GM12878 (cell line): ENCODE data around the gene CHID1. TPM values are rescaled to one million over a fixed set of nuclear protein-coding genes. Genes with fewer than 3 reads are reported as not detected.

Experiments used
- ATAC-seq: fragments of 200-7000 bp; cut with Tn5 transposase; 3 replicates; pipeline ENCODE4 v1.9.1; 2020; ENCODE audit warnings: mild to moderate bottlenecking, moderate library complexity
- BruUV-seq: library from RNA; stranded (reverse); fragments of 400-500 nt; replicated peaks from 2 replicates; lab custom pipeline; 2021; lab: Mats Ljungman, UMichigan
- CTCF ChIA-PET: fragments of 300-600 bp; sonication (Branson Sonifier 250); formaldehyde crosslinking; extraction: SDS; loops from one replicate; lab custom pipeline; 2021; ENCODE audit warnings: inconsistent platforms; lab: Yijun Ruan, JAX
- POLR2A ChIA-PET: fragments of 350-600 bp; formaldehyde crosslinking; extraction: SDS; loops from one replicate; lab custom pipeline; 2021; ENCODE audit warnings: inconsistent platforms; lab: Charles Lee
- RAD21 ChIA-PET: fragments of 300-600 bp; sonication (Branson Sonifier 250); formaldehyde crosslinking; loops from one replicate; lab custom pipeline; 2023; ENCODE audit warnings: antibody characterized with exemption; ENCODE audit not compliant: unreplicated experiment; lab: Charles Lee
- SMC1A ChIA-PET: fragments of 300-600 bp; sonication (Branson Sonifier 250); formaldehyde crosslinking; loops from one replicate; lab custom pipeline; 2023; ENCODE audit not compliant: unreplicated experiment, uncharacterized antibody; lab: Charles Lee
- DNase-seq: peaks from one replicate; pipeline ENCODE4 v3.0.0-alpha.2; 2011; ENCODE audit warnings: low read depth, low spot score
- FAIRE-seq: peaks from 3 replicates; lab custom pipeline; 2011; peaks lifted over from hg19 to GRCh38; lab: Jason Lieb, UNC
- H2AFZ ChIP-seq: 2 replicates; pipeline ENCODE4 v1.6.0; 2011; ENCODE audit warnings: low read depth, low read length, control low read depth; ENCODE audit not compliant: control insufficient read depth
- H3K27ac ChIP-seq: 2 replicates; pipeline ENCODE4 v1.5.1; 2011; ENCODE audit warnings: control low read depth; ENCODE audit not compliant: control insufficient read depth, insufficient read depth
- H3K27me3 ChIP-seq, 2 experiments: replicated peaks in 1 of 2; 2 replicates each; pipeline versions ENCODE4 v1.6.0 to v1.6.1; 2011; ENCODE audit warnings: low read length in 1 of 2; ENCODE audit not compliant: control insufficient read depth in 2 of 2, insufficient read depth in 2 of 2
- H3K36me3 ChIP-seq, 2 experiments: 2 replicates each; pipeline ENCODE4 v1.5.1; 2011; ENCODE audit warnings: low read length in 1 of 2; ENCODE audit not compliant: control insufficient read depth in 2 of 2, insufficient read depth in 2 of 2
- H3K4me1 ChIP-seq: 2 replicates; pipeline ENCODE4 v1.6.1; 2011; ENCODE audit warnings: mild to moderate bottlenecking, low read length, moderate library complexity, mixed read lengths; ENCODE audit not compliant: control insufficient read depth, insufficient read depth
- H3K4me2 ChIP-seq: 2 replicates; pipeline ENCODE4 v1.6.0; 2011; ENCODE audit warnings: control low read depth; ENCODE audit not compliant: control insufficient read depth, insufficient read depth
- H3K4me3 ChIP-seq: fragments of 200-600 bp; sonication (generic); 2 replicates; pipeline ENCODE4 v1.5.1; 2016
- H3K79me2 ChIP-seq: 2 replicates; pipeline ENCODE4 v1.6.0; 2011; ENCODE audit warnings: low read length; ENCODE audit not compliant: control insufficient read depth, insufficient read depth
- H3K9ac ChIP-seq: 2 replicates; pipeline ENCODE4 v1.8.0; 2011; ENCODE audit warnings: low read length, control low read depth, mixed read lengths; ENCODE audit not compliant: control insufficient read depth, insufficient read depth
- H3K9me3 ChIP-seq: replicated peaks from 3 replicates; pipeline ENCODE4 v1.5.1; 2011; ENCODE audit warnings: mild to moderate bottlenecking, low read length; ENCODE audit not compliant: control insufficient read depth, insufficient read depth
- H4K20me1 ChIP-seq: 2 replicates; pipeline ENCODE4 v1.6.0; 2011; ENCODE audit not compliant: control insufficient read depth, insufficient read depth
- DPF2 ChIP-seq: fragments of 450-650 bp; IDR thresholded peaks from 2 replicates; pipeline ENCODE4 v1.6.1; 2017; ENCODE audit warnings: mild to moderate bottlenecking
- KLF5 ChIP-seq: fragments of 450-650 bp; IDR thresholded peaks from 2 replicates; pipeline ENCODE4 v1.6.1; 2014; ENCODE audit warnings: mild to moderate bottlenecking; ENCODE audit not compliant: partially characterized antibody
- MEF2A ChIP-seq: IDR thresholded peaks from 2 replicates; pipeline ENCODE4 v1.6.1; 2011; ENCODE audit warnings: low read depth, mild to moderate bottlenecking, low read length, moderate library complexity; ENCODE audit not compliant: insufficient read depth
- MYB ChIP-seq: fragments of 150-350 bp; IDR thresholded peaks from 2 replicates; pipeline ENCODE4 v1.6.1; 2014; ENCODE audit warnings: mild to moderate bottlenecking, low read depth, low read length, borderline replicate concordance
- MYC ChIP-seq: IDR thresholded peaks from 2 replicates; pipeline ENCODE4 v1.6.1; 2011; ENCODE audit warnings: mild to moderate bottlenecking, low read length, moderate library complexity, inconsistent platforms; ENCODE audit not compliant: insufficient read depth, insufficient replicate concordance, insufficient read length, severe bottlenecking
- RBBP5 ChIP-seq: fragments of 200-600 bp; sonication (generic); conservative IDR thresholded peaks from 2 replicates; pipeline ENCODE4 v1.6.1; 2016
- RFX5 ChIP-seq: IDR thresholded peaks from 2 replicates; pipeline ENCODE4 v1.6.1; 2011; ENCODE audit warnings: low read depth, low read length, improper control_type of control experiment
- SMAD1 ChIP-seq: fragments of 450-650 bp; IDR thresholded peaks from 2 replicates; pipeline ENCODE4 v1.6.1; 2018; ENCODE audit warnings: mild to moderate bottlenecking, low read depth; ENCODE audit not compliant: partially characterized antibody
- SMC3 ChIP-seq: IDR thresholded peaks from 2 replicates; pipeline ENCODE4 v1.6.1; 2011; ENCODE audit warnings: low read length, improper control_type of control experiment, borderline replicate concordance
- SREBF2 ChIP-seq: IDR thresholded peaks from 2 replicates; pipeline ENCODE4 v1.6.1; 2012; ENCODE audit warnings: mild to moderate bottlenecking, low read length
- TCF12 ChIP-seq: IDR thresholded peaks from 2 replicates; pipeline ENCODE4 v1.6.1; 2011; ENCODE audit warnings: low read depth, mild to moderate bottlenecking, low read length
- ZBTB11 ChIP-seq: fragments of 450-650 bp; formaldehyde crosslinking; IDR thresholded peaks from 2 replicates; pipeline ENCODE4 v1.5.0; 2022; ENCODE audit warnings: mild to moderate bottlenecking, missing genetic modification characterization
- ZNF622 ChIP-seq: fragments of 450-650 bp; IDR thresholded peaks from 2 replicates; pipeline ENCODE4 v1.6.1; 2017; ENCODE audit warnings: mild to moderate bottlenecking, inconsistent platforms
- WGBS: methylation state at CpG from one replicate; pipeline ENCODE4 v1.1.6; 2016; ENCODE audit warnings: low lambda C conversion rate; ENCODE audit not compliant: insufficient replicate concordance, insufficient coverage; ENCODE audit errors: missing lambda C conversion rate; 5-methylcytosine and 5-hydroxymethylcytosine counted together
- in situ Hi-C: fragments of 300-500 bp; cut with MboI; formaldehyde crosslinking; loops from 9 replicates; pipeline ENCODE4 v1.14.3; 2018; ENCODE audit warnings: mixed read lengths
- intact Hi-C: fragments of 100-400 bp; cut with micrococcal nuclease; formaldehyde crosslinking; loops from one replicate; pipeline ENCODE4 v1.14.2; 2022; ENCODE audit not compliant: unreplicated experiment
- polyA plus RNA-seq, 11 experiments: library from polyadenylated mRNA; depleted of rRNA in 4 of 11; unstranded in 6 of 11; stranded (reverse) in 5 of 11; fragments of >200 nt; fragmentation: Nextera tagmentation in 4 of 11; fragmentation: Illumina TruSeq in 1 of 11; extraction: Ambion mirVana in 4 of 11; extraction: Trizol in 1 of 11; gene quantifications; 1 replicate in 1 of 11; 2 replicates in 10 of 11; pipeline versions ENCODE4 v1.2.1 to v1.2.3, GENCODE V29; 2011 to 2016; ENCODE audit warnings: inconsistent platforms in 2 of 11, missing spikeins in 2 of 11, low read depth in 1 of 11
- total RNA-seq, 4 experiments: library from RNA; depleted of rRNA in 3 of 4; stranded (reverse); fragments of >200 nt in 3 of 4; fragmentation: Illumina TruSeq in 1 of 4; extraction: Trizol in 1 of 4; gene quantifications; 2 replicates each; pipeline versions ENCODE4 v1.2.1 to v1.2.3, GENCODE V29; 2013 to 2021
- TF ChIP-seq, protein P1 (sequence below): IDR thresholded peaks from 2 replicates; pipeline ENCODE4 v1.6.1; 2012; ENCODE audit warnings: improper control_type of control experiment, low read depth, low read length; ENCODE audit not compliant: insufficient replicate concordance
- TF ChIP-seq, protein P2 (sequence below): IDR thresholded peaks from 2 replicates; pipeline ENCODE4 v1.6.1; 2012; ENCODE audit warnings: low read length, inconsistent platforms

The CHID1 gene
- total and polyA plus RNA-seq, 10 of the 15 experiments (the other 5 are each of a cell fraction or from before 2014, with no cell fraction given) = 4.8 to 75.2 (median 30.1) TPM

GRCh38 chr11:893008-893654 lies 17.5 kb downstream of the CHID1 start:
- Histone ChIP-seq H3K9me3 (no peaks in the 10 kb centered on the region), H3K79me2 (no peaks in the 10 kb centered on the region), H3K36me3 (peaks cover 0 to 2% of the 10 kb centered on the region in 2 experiments; a peak in 2 of 4 replicates), H4K20me1 (no peaks in the 10 kb centered on the region), H3K9ac (no peak overlapping the region), H3K4me2 (no peak overlapping the region), H3K27ac (no peak overlapping the region), H2AFZ (no peak overlapping the region), H3K27me3 (no peaks in the 10 kb centered on the region), H3K4me1 (no peaks in the 10 kb centered on the region), H3K4me3 (no peak overlapping the region)
- POLR2A ChIA-PET = no interaction called here
- DNase-seq = no peak
- in situ Hi-C loops (no loop called here), intact Hi-C loops (no loop called here)
- SMC1A ChIA-PET = no interaction called here
- TF ChIP-seq, protein P1, sequence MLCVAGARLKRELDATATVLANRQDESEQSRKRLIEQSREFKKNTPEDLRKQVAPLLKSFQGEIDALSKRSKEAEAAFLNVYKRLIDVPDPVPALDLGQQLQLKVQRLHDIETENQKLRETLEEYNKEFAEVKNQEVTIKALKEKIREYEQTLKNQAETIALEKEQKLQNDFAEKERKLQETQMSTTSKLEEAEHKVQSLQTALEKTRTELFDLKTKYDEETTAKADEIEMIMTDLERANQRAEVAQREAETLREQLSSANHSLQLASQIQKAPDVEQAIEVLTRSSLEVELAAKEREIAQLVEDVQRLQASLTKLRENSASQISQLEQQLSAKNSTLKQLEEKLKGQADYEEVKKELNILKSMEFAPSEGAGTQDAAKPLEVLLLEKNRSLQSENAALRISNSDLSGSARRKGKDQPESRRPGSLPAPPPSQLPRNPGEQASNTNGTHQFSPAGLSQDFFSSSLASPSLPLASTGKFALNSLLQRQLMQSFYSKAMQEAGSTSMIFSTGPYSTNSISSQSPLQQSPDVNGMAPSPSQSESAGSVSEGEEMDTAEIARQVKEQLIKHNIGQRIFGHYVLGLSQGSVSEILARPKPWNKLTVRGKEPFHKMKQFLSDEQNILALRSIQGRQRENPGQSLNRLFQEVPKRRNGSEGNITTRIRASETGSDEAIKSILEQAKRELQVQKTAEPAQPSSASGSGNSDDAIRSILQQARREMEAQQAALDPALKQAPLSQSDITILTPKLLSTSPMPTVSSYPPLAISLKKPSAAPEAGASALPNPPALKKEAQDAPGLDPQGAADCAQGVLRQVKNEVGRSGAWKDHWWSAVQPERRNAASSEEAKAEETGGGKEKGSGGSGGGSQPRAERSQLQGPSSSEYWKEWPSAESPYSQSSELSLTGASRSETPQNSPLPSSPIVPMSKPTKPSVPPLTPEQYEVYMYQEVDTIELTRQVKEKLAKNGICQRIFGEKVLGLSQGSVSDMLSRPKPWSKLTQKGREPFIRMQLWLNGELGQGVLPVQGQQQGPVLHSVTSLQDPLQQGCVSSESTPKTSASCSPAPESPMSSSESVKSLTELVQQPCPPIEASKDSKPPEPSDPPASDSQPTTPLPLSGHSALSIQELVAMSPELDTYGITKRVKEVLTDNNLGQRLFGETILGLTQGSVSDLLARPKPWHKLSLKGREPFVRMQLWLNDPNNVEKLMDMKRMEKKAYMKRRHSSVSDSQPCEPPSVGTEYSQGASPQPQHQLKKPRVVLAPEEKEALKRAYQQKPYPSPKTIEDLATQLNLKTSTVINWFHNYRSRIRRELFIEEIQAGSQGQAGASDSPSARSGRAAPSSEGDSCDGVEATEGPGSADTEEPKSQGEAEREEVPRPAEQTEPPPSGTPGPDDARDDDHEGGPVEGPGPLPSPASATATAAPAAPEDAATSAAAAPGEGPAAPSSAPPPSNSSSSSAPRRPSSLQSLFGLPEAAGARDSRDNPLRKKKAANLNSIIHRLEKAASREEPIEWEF = no peak
- TF ChIP-seq SMC3 = no peak
- TF ChIP-seq DPF2 = no peak
- no peak for TF ChIP-seq ZNF622
- no peak for TF ChIP-seq TCF12
- TF ChIP-seq SREBF2 = no peak
- TF ChIP-seq MEF2A = no peak
- no peak for TF ChIP-seq ZBTB11 (CRISPR knock-in tag)
- TF ChIP-seq MYB = no peak
- no peak for TF ChIP-seq KLF5
- TF ChIP-seq, protein P2, sequence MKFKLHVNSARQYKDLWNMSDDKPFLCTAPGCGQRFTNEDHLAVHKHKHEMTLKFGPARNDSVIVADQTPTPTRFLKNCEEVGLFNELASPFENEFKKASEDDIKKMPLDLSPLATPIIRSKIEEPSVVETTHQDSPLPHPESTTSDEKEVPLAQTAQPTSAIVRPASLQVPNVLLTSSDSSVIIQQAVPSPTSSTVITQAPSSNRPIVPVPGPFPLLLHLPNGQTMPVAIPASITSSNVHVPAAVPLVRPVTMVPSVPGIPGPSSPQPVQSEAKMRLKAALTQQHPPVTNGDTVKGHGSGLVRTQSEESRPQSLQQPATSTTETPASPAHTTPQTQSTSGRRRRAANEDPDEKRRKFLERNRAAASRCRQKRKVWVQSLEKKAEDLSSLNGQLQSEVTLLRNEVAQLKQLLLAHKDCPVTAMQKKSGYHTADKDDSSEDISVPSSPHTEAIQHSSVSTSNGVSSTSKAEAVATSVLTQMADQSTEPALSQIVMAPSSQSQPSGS = no peak
- no peak for TF ChIP-seq RFX5
- no peak for TF ChIP-seq RBBP5
- no peak for TF ChIP-seq MYC
- TF ChIP-seq SMAD1 = no peak
- CTCF ChIA-PET = no interaction called here
- no TSS peak for BruUV-seq
- FAIRE-seq = no peak
- no peak for ATAC-seq
- 78% methylated on average over 10 of the region's 13 CpGs for WGBS
- RAD21 ChIA-PET = no interaction called here
